Calu3 (cell line): Measurements from ENCODE around the gene CNTNAP2. TPM values are rescaled to one million over a fixed set of nuclear protein-coding genes. Genes with fewer than 3 reads are reported as not detected.

Experiments
- BruUV-seq: library from RNA; stranded (reverse); fragments of 400-500 nt; replicated peaks from 2 replicates; lab custom pipeline; 2021; lab: Mats Ljungman, UMichigan
- CTCF ChIA-PET: fragments of 300-600 bp; sonication (Branson Sonifier 250); formaldehyde crosslinking; loops from one replicate; lab custom pipeline; 2022; ENCODE audit warnings: antibody characterized with exemption; lab: Charles Lee
- DNase-seq: peaks from one replicate; pipeline ENCODE4 v3.0.0; 2022
- H3K27ac Mint-ChIP-seq: one replicate; pipeline ENCODE4 v1.8.0; 2022; ENCODE audit warnings: mixed read lengths; ENCODE audit not compliant: unreplicated experiment
- H3K27me3 Mint-ChIP-seq: one replicate; pipeline ENCODE4 v1.8.0; 2022; ENCODE audit warnings: mixed read lengths; ENCODE audit not compliant: unreplicated experiment
- H3K36me3 Mint-ChIP-seq: one replicate; pipeline ENCODE4 v1.8.0; 2022; ENCODE audit warnings: mild to moderate bottlenecking, moderate library complexity, mixed read lengths; ENCODE audit not compliant: insufficient read depth, unreplicated experiment
- H3K4me1 Mint-ChIP-seq: one replicate; pipeline ENCODE4 v1.8.0; 2022; ENCODE audit warnings: mild to moderate bottlenecking, low read depth, mixed read lengths; ENCODE audit not compliant: unreplicated experiment
- H3K4me3 Mint-ChIP-seq: one replicate; pipeline ENCODE4 v1.8.0; 2022; ENCODE audit warnings: mild to moderate bottlenecking, low read depth, moderate library complexity, mixed read lengths; ENCODE audit not compliant: unreplicated experiment
- H3K9me3 Mint-ChIP-seq: one replicate; pipeline ENCODE4 v1.8.0; 2022; ENCODE audit warnings: low read depth, mixed read lengths; ENCODE audit not compliant: unreplicated experiment
- CTCF ChIP-seq: fragments of 200-600 bp; IDR thresholded peaks from one replicate; pipeline ENCODE4 v1.8.0; 2022; ENCODE audit warnings: antibody characterized with exemption; ENCODE audit not compliant: unreplicated experiment
- intact Hi-C: fragments of 100-400 bp; cut with micrococcal nuclease; formaldehyde crosslinking; loops from one replicate; pipeline ENCODE4 v1.10.0; 2022; ENCODE audit not compliant: unreplicated experiment
- total RNA-seq: library from RNA; stranded (reverse); gene quantifications from 2 replicates; pipeline ENCODE4 v1.2.3, GENCODE V29; 2022

CNTNAP2 gene
- total RNA-seq, 1 experiment from 2014 or later: 1.1 TPM

GRCh38 chr7:147321504-147321903, 1204.9 kb downstream of the CNTNAP2 start:
- no peak for DNase-seq
- no peak overlapping the region for H3K4me3 Mint-ChIP-seq
- CTCF ChIA-PET: no interaction called here
- no peaks in the 10 kb centered on the region for H3K4me1 Mint-ChIP-seq
- no peaks in the 10 kb centered on the region for H3K36me3 Mint-ChIP-seq
- TF ChIP-seq CTCF: no peak
- BruUV-seq: no TSS peak
- no peaks in the 10 kb centered on the region for H3K27me3 Mint-ChIP-seq
- H3K9me3 Mint-ChIP-seq: peaks cover 10% of the 10 kb centered on the region
- intact Hi-C loops: no loop called here
- H3K27ac Mint-ChIP-seq: no peak overlapping the region

DNA sequence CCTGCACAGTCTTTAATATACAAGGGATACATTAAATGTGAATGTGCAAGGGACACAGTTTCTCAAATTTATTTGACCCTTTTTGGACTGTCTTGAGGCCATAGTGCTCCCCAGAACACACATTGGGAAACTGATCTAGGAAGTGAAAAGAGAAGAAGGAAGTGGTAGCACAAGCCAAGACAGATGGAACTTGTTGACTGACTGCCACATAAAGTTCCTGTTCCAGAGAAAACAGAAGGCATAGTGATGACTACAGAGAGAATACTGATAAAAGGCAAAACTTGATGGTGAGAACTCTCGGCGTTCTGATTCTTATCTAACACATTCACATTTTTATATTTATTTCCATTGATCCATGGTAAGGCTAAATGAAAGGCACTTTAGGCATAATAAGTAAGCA, 1216.4 kb downstream of the CNTNAP2 start:
- Mint-ChIP-seq H3K27me3 (no peaks in the 10 kb centered on the region), H3K4me3 (no peak overlapping the region), H3K4me1 (no peaks in the 10 kb centered on the region), H3K36me3 (no peaks in the 10 kb centered on the region), H3K27ac (no peak overlapping the region), H3K9me3 (peaks cover 12% of the 10 kb centered on the region)
- no peak for DNase-seq
- CTCF ChIA-PET: no interaction called here
- intact Hi-C loops: no loop called here
- no peak for TF ChIP-seq CTCF
- no TSS peak for BruUV-seq

DNA sequence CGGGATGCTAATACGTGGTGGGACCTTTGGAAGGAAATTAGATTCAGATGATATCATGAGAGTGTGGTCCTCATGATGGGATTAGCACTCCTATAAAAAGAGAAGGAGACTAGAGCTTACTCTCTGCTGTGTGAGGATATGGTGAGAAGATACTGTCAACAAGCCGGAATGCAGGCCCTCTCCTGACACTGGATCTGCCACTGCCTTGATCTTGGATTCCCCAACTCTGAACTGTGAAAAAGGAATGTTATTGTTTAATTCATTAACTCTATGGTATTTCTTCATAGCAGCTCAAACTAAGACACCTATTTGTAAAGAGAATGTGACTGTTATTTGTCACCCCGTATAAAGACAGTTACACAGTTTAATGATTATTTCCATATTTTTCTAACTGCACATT, 1246.5 kb downstream of the CNTNAP2 start:
- BruUV-seq: no TSS peak
- TF ChIP-seq CTCF: no peak
- Mint-ChIP-seq H3K27ac (no peak overlapping the region), H3K4me3 (no peak overlapping the region), H3K36me3 (no peaks in the 10 kb centered on the region), H3K4me1 (no peaks in the 10 kb centered on the region), H3K27me3 (no peaks in the 10 kb centered on the region), H3K9me3 (peaks cover 10% of the 10 kb centered on the region)
- DNase-seq: no peak
- intact Hi-C loops: no loop called here
- CTCF ChIA-PET: no interaction called here

DNA sequence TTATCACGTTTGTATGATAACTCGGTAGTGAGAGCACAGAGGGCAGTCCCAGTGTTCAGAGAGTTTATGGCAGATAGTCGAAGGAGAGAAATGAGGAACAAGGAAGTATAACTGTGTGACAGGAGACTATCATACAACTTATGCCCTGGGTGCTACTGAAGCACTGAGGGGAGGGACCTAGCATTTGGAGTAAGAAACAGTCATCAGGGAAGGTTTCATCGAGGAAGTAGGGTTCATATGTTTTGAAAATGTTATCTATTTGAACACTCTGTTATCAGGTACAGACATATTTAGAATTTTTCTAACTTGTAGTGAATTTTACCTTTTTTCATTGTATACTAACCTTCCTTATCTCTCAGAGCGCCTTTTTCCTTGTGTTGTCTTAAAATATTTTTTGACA, 1259.6 kb downstream of the CNTNAP2 start:
- H3K36me3 Mint-ChIP-seq: no peaks in the 10 kb centered on the region
- BruUV-seq: no TSS peak
- no peak overlapping the region for H3K4me3 Mint-ChIP-seq
- CTCF ChIA-PET: no interaction called here
- H3K27ac Mint-ChIP-seq: no peak overlapping the region
- DNase-seq: no peak
- intact Hi-C loops: no loop called here
- no peaks in the 10 kb centered on the region for H3K4me1 Mint-ChIP-seq
- peaks cover 13% of the 10 kb centered on the region for H3K9me3 Mint-ChIP-seq
- no peaks in the 10 kb centered on the region for H3K27me3 Mint-ChIP-seq
- no peak for TF ChIP-seq CTCF
